GM12874 (cell line): ENCODE results near the gene CDKAL1.

Experiments used
- TF ChIP-seq, protein P1 (sequence below): IDR thresholded peaks from 2 replicates; pipeline ENCODE4 v1.5.1; 2011; ENCODE audit warnings: low read depth, mild to moderate bottlenecking, control low read depth, low read length, moderate library complexity; ENCODE audit not compliant: insufficient read depth

The CDKAL1 gene

DNA sequence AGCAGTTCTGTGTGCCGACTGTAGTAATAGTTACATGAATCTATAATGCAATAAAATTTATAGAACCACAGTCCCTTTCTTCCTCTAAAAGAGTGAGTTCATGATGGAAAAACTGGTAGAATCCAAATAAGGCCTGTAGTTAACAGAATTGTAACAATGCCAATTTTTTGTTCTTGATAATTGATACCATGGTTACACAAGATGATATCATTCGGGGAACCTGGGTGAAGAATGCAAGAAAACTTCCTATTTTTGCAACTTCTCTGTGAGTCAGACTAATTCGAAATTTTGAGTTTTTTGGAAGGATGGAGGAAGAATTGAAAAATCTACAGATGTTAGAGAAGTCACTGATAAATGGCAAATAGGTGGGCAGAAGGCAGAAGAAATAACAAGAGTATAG lies 381.8 kb downstream of the CDKAL1 start:
- TF ChIP-seq, protein P1, sequence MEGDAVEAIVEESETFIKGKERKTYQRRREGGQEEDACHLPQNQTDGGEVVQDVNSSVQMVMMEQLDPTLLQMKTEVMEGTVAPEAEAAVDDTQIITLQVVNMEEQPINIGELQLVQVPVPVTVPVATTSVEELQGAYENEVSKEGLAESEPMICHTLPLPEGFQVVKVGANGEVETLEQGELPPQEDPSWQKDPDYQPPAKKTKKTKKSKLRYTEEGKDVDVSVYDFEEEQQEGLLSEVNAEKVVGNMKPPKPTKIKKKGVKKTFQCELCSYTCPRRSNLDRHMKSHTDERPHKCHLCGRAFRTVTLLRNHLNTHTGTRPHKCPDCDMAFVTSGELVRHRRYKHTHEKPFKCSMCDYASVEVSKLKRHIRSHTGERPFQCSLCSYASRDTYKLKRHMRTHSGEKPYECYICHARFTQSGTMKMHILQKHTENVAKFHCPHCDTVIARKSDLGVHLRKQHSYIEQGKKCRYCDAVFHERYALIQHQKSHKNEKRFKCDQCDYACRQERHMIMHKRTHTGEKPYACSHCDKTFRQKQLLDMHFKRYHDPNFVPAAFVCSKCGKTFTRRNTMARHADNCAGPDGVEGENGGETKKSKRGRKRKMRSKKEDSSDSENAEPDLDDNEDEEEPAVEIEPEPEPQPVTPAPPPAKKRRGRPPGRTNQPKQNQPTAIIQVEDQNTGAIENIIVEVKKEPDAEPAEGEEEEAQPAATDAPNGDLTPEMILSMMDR: no peak

DNA sequence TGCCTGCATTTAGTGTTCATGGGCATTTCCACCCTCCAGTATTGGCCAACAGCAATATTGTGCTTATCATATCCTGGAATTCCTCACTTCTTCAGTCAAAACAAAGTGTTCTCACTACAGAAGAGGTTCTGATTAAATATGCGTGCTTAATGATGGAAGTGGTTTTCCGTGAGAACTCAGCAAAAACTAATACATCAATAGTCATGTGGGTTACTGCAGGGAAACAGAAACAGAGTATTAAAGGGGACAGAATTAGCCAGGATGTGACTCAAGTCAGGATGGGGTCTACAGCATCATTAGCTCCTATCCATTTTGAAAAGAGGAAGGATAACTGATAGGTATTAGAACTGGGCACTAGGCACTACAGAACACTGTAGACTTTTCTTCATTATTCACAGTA lies 384.6 kb downstream of the CDKAL1 start:
- TF ChIP-seq, protein P1: no peak

- TF ChIP-seq, protein P1: no peak
Observed at GRCh38 chr6:20919677-20920385, 385.6 kb downstream of the CDKAL1 start.

GRCh38 chr6:20921578-20921977 lies 387.3 kb downstream of the CDKAL1 start:
- TF ChIP-seq, protein P1: no peak

DNA sequence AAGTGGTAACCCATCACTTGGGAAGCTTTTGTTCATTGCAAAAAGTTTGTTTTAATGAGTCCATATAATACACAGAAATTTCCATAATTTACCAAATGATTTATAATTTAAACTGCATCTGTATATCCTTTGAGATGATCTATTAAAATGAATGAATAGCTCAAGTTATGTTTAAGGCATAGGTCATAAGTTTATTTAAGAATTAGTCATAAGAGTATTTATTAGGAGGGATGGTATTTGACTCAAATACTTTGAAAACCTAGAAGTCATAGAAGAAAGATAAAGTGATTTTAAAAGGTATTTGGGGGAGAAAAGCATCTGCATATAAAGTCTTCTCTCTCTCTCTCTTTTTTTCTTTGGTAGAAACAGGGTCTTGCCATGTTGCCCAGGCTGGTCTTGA lies 388.5 kb downstream of the CDKAL1 start:
- TF ChIP-seq, protein P1: no peak

DNA sequence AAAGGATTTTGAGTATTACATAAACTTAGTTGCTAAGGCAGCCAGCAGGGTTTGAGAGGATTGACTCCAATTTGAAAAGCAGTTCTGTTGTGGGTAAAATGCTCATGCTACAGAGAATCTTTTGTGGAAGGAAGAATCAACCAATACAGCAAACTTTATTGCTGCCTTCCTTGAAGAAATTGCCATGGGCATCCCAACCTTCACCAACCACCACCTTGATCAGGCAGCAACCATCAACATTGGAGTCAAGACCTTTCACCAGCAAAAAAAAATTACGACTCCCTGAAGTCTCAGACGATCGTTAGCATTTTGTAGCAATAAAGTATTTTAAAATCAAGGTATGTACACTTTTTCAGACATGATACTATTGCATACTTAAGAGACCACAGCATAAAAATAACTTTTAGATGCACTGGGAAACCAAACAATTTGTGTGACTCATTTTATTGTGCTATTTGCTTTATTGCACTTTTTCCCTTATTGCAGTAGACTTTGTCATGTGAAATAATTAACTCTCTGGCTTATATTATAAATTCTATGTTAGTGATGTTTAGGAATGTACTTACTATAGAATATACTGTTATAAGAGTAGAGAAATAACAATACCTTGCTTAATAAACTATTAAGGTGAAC lies 390.8 kb downstream of the CDKAL1 start:
- TF ChIP-seq, protein P1: no peak

DNA sequence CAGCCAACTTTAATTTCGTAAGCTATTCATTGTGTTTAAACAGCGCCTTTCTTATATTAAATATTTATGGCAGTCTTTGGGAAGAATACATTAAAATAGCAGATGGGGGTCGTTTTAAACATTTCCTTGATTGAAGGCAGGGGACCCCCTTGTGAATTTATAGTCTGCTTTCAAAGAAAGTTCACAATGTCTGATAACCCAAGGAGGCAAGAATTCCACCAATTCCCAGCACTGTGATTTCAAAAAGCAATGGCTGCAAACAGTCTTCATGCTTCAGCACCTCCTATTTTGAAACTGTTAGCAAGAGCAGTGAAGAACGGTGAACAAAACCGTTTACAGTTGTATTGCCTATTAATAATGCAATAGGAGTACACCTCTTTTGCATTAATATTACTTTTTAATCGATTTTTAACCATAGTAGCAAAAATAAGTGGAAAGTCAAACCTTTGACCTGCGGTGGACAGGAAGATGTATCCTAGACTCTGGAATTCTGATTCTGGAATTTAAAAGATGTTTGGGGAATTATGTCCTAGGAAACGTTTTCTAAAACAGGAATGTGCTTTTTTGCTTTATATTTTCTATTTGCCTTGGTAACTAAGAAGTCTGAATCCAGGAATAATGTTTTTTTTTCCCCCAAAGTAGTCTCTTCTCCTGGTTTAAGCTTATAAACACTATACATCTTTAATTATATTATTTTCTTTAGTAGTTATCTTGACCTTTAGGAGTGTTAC lies 393.0 kb downstream of the CDKAL1 start:
- TF ChIP-seq, protein P1: no peak
